K562 (cell line): Measurements from ENCODE around the gene UBLCP1. TPM values are rescaled to one million over a fixed set of nuclear protein-coding genes. Genes with fewer than 3 reads are reported as not detected.

Source experiments
- ETV5 ChIP-seq: sonication (generic); formaldehyde crosslinking; IDR thresholded peaks from 2 replicates; pipeline ENCODE4 v1.4.0; 2020; ENCODE audit warnings: low read depth, mild to moderate bottlenecking, missing genetic modification reagents
- JUN ChIP-seq, 2 experiments: sonication (generic) in 1 of 2; formaldehyde crosslinking in 1 of 2; IDR thresholded peaks; 2 replicates each; pipeline versions ENCODE4 v1.6.1 to v1.8.0; 2012 to 2022; ENCODE audit warnings: borderline replicate concordance in 2 of 2, mild to moderate bottlenecking in 2 of 2, improper control_type of control experiment in 1 of 2, low read depth in 1 of 2, low read length in 1 of 2, missing genetic modification reagents in 1 of 2
- LCOR ChIP-seq: sonication (generic); formaldehyde crosslinking; IDR thresholded peaks from 2 replicates; pipeline ENCODE4 v1.8.0; 2022; ENCODE audit warnings: mild to moderate bottlenecking, missing genetic modification reagents
- TRIM24 ChIP-seq, 2 experiments: fragments of 450-650 bp; IDR thresholded peaks; 2 replicates each; pipeline ENCODE4 v1.6.1; 2016
- ZNF561 ChIP-seq: fragments of 450-650 bp; formaldehyde crosslinking; conservative IDR thresholded peaks from 2 replicates; pipeline ENCODE4 v1.4.0; 2020; ENCODE audit warnings: mild to moderate bottlenecking, moderate library complexity
- polyA plus RNA-seq, 8 experiments: library from polyadenylated mRNA; depleted of rRNA in 4 of 8; stranded (reverse) in 5 of 8; unstranded in 3 of 8; fragments of >200 nt; fragmentation: Nextera tagmentation in 2 of 8; fragmentation: Illumina TruSeq in 1 of 8; extraction: Ambion mirVana in 2 of 8; extraction: Trizol in 1 of 8; gene quantifications; 2 replicates each; pipeline versions ENCODE4 v1.2.1 to v1.2.3, GENCODE V29; 2011 to 2014; ENCODE audit warnings: inconsistent platforms in 1 of 8, missing spikeins in 1 of 8
- total RNA-seq, 7 experiments: library from RNA; depleted of rRNA in 6 of 7; stranded (reverse); fragments of >200 nt in 6 of 7; fragmentation: Illumina TruSeq in 2 of 7; extraction: Trizol in 2 of 7; gene quantifications; 2 replicates each; pipeline versions ENCODE4 v1.2.1 to v1.2.3, GENCODE V29; 2011 to 2021; ENCODE audit warnings: low replicate concordance in 1 of 7
- TF ChIP-seq, protein P1 (sequence below), 2 experiments: IDR thresholded peaks; 2 replicates each; pipeline ENCODE4 v1.6.1; 2011; ENCODE audit warnings: borderline replicate concordance in 1 of 2, control low read depth in 1 of 2, low read depth in 1 of 2, low read length in 1 of 2, mild to moderate bottlenecking in 1 of 2, mixed read lengths in 1 of 2, moderate library complexity in 1 of 2; ENCODE audit not compliant: insufficient read depth in 1 of 2, insufficient read length in 1 of 2, poor library complexity in 1 of 2, severe bottlenecking in 1 of 2; ENCODE audit errors: extremely low read depth in 1 of 2
- TF ChIP-seq, protein P2 (sequence below), 3 experiments: fragments of 200-800 bp in 1 of 3; fragments of 250-450 bp in 1 of 3; fragments of 450-650 bp in 1 of 3; sonication (Bioruptor Pico) in 1 of 3; sonication (Bioruptor generic) in 1 of 3; formaldehyde crosslinking in 1 of 3; IDR thresholded peaks; 2 replicates each; pipeline versions ENCODE4 v1.6.1 to v1.8.0; 2016 to 2022; ENCODE audit warnings: mild to moderate bottlenecking in 2 of 3, missing genetic modification characterization in 2 of 3, missing compliant biosample characterization in 1 of 3, moderate library complexity in 1 of 3
- TF ChIP-seq, protein P3 (sequence below), 2 experiments: fragments of 450-650 bp; formaldehyde crosslinking in 1 of 2; IDR thresholded peaks; 2 replicates each; pipeline versions ENCODE4 v1.4.0 to v1.6.1; 2014 to 2020; ENCODE audit warnings: mild to moderate bottlenecking in 2 of 2, borderline replicate concordance in 1 of 2, low read depth in 1 of 2
- TF ChIP-seq, protein P4 (sequence below): fragments of 200-800 bp; sonication (Bioruptor generic); IDR thresholded peaks from 2 replicates; pipeline ENCODE4 v1.6.1; 2017; ENCODE audit warnings: missing genetic modification characterization, missing compliant biosample characterization

Gene UBLCP1
- total and polyA plus RNA-seq, 9 of the 15 experiments (the other 6 are each of a cell fraction or from before 2014, with no cell fraction given) = 18.8 to 39.8 (median 30.2) TPM

DNA sequence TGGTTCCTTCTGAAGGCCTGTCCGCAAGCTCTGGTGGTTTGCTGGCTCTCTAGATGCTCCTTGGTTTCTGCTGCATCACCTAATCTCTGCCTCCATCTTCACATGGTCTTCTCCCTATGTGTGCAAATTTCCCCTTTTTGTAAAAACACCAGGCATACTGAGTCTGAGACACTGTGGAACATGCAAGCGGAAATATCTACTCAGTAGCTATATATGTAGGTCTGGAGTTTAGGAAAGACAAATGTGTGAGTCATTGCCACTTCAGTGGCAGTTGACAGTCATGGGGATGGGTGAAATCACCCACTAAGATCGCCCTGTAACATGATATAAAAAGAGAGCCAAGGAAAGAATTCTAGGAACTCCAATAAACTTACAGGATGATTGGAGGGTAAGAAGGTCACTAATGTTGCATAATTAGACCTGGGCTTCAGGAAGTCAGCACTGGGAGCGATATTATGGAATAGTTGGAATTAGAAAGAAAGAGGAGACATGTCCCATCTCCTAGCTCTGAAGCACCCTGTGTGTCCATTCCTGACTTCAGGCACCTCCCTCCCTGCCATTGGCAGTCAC lies 22.7 kb upstream of the UBLCP1 start (continued):
- TF ChIP-seq, protein P1, sequence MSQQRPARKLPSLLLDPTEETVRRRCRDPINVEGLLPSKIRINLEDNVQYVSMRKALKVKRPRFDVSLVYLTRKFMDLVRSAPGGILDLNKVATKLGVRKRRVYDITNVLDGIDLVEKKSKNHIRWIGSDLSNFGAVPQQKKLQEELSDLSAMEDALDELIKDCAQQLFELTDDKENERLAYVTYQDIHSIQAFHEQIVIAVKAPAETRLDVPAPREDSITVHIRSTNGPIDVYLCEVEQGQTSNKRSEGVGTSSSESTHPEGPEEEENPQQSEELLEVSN (IDR thresholded peaks at IDR 0.05; ENCODE audit: borderline replicate concordance in 1 of 2, extremely low read depth in 1 of 2, insufficient read depth in 1 of 2, insufficient read length in 1 of 2, low read depth in 1 of 2, low read length in 1 of 2, poor library complexity in 1 of 2, severe bottlenecking in 1 of 2) = no peak
- TF ChIP-seq, protein P2, sequence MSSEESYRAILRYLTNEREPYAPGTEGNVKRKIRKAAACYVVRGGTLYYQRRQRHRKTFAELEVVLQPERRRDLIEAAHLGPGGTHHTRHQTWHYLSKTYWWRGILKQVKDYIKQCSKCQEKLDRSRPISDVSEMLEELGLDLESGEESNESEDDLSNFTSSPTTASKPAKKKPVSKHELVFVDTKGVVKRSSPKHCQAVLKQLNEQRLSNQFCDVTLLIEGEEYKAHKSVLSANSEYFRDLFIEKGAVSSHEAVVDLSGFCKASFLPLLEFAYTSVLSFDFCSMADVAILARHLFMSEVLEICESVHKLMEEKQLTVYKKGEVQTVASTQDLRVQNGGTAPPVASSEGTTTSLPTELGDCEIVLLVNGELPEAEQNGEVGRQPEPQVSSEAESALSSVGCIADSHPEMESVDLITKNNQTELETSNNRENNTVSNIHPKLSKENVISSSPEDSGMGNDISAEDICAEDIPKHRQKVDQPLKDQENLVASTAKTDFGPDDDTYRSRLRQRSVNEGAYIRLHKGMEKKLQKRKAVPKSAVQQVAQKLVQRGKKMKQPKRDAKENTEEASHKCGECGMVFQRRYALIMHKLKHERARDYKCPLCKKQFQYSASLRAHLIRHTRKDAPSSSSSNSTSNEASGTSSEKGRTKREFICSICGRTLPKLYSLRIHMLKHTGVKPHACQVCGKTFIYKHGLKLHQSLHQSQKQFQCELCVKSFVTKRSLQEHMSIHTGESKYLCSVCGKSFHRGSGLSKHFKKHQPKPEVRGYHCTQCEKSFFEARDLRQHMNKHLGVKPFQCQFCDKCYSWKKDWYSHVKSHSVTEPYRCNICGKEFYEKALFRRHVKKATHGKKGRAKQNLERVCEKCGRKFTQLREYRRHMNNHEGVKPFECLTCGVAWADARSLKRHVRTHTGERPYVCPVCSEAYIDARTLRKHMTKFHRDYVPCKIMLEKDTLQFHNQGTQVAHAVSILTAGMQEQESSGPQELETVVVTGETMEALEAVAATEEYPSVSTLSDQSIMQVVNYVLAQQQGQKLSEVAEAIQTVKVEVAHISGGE (CRISPR knock-in tag; IDR thresholded peaks at IDR 0.05) = 0 out of 6 replicates have a peak, but pooled peaks of 1 of the 3 experiments have one; percentile 40
- peak; percentile 75; the same call in 1 of the 2 replicates for TF ChIP-seq LCOR (CRISPR knock-in tag)
- peak in 1 of 2 experiments; percentile 27; a peak in 1 of 4 replicates for TF ChIP-seq TRIM24 (IDR thresholded peaks at IDR 0.05)
- TF ChIP-seq, protein P3, sequence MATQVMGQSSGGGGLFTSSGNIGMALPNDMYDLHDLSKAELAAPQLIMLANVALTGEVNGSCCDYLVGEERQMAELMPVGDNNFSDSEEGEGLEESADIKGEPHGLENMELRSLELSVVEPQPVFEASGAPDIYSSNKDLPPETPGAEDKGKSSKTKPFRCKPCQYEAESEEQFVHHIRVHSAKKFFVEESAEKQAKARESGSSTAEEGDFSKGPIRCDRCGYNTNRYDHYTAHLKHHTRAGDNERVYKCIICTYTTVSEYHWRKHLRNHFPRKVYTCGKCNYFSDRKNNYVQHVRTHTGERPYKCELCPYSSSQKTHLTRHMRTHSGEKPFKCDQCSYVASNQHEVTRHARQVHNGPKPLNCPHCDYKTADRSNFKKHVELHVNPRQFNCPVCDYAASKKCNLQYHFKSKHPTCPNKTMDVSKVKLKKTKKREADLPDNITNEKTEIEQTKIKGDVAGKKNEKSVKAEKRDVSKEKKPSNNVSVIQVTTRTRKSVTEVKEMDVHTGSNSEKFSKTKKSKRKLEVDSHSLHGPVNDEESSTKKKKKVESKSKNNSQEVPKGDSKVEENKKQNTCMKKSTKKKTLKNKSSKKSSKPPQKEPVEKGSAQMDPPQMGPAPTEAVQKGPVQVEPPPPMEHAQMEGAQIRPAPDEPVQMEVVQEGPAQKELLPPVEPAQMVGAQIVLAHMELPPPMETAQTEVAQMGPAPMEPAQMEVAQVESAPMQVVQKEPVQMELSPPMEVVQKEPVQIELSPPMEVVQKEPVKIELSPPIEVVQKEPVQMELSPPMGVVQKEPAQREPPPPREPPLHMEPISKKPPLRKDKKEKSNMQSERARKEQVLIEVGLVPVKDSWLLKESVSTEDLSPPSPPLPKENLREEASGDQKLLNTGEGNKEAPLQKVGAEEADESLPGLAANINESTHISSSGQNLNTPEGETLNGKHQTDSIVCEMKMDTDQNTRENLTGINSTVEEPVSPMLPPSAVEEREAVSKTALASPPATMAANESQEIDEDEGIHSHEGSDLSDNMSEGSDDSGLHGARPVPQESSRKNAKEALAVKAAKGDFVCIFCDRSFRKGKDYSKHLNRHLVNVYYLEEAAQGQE (IDR thresholded peaks at IDR 0.05; ENCODE audit: borderline replicate concordance) = no peak; the same call in 1 of the 2 replicates
- TF ChIP-seq, protein P3 (CRISPR knock-in tag; IDR thresholded peaks at IDR 0.05; ENCODE audit: low read depth) = no peak
- no peak for TF ChIP-seq ZNF561 (CRISPR knock-in tag)
- peak; percentile 83 for TF ChIP-seq JUN (IDR thresholded peaks at IDR 0.05; ENCODE audit: borderline replicate concordance, low read depth, low read length)
- TF ChIP-seq JUN (CRISPR knock-in tag; IDR thresholded peaks at IDR 0.05; ENCODE audit: borderline replicate concordance) = no peak
- peak; percentile 50; the same call in 1 of the 2 replicates for TF ChIP-seq ETV5
- TF ChIP-seq, protein P4, sequence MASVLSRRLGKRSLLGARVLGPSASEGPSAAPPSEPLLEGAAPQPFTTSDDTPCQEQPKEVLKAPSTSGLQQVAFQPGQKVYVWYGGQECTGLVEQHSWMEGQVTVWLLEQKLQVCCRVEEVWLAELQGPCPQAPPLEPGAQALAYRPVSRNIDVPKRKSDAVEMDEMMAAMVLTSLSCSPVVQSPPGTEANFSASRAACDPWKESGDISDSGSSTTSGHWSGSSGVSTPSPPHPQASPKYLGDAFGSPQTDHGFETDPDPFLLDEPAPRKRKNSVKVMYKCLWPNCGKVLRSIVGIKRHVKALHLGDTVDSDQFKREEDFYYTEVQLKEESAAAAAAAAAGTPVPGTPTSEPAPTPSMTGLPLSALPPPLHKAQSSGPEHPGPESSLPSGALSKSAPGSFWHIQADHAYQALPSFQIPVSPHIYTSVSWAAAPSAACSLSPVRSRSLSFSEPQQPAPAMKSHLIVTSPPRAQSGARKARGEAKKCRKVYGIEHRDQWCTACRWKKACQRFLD = peak; percentile 47; the same call in 1 of the 2 replicates
